Vagina (tissue), 2 donors: ENCODE data around the gene GPC5.

Experiments
- CTCF ChIP-seq, 3 experiments: fragments of 450-650 bp in 2 of 3; fragments of 200-600 bp in 1 of 3; sonication (generic) in 1 of 3; IDR thresholded peaks; one replicate each; pipeline ENCODE4 v1.5.1; 2017 to 2019; ENCODE audit warnings: antibody characterized with exemption in 3 of 3, mild to moderate bottlenecking in 2 of 3, moderate library complexity in 2 of 3
- POLR2A ChIP-seq, 2 donors: fragments of 450-650 bp; IDR thresholded peaks; one replicate each; pipeline ENCODE4 v1.6.1; 2017; ENCODE audit warnings: antibody characterized with exemption in 2 of 2, mild to moderate bottlenecking in 2 of 2, moderate library complexity in 2 of 2

GRCh38 chr13:92158346-92158745 lies 759.9 kb downstream of the GPC5 start:
- no peak for TF ChIP-seq CTCF (IDR thresholded peaks at IDR 0.05)
- no peak for TF ChIP-seq POLR2A (IDR thresholded peaks at IDR 0.05)
